GM19397 (cell line): ENCODE data around the gene AGRN.
"Not testable (repeated sequence)": the region's sequence is repeated elsewhere in the genome, so short reads cannot be mapped to it uniquely, and the experiment has no call there.

ENCODE experiments used
- ATAC-seq: cut with Tn5 transposase; IDR thresholded peaks from one replicate; pipeline ENCODE4 v1.9.1; 2021; ENCODE audit warnings: mild to moderate bottlenecking, moderate library complexity; ENCODE audit not compliant: unreplicated experiment

AGRN gene

GRCh38 chr1:1063945-1064831 lies 44.3 kb downstream of the AGRN start:
- ATAC-seq = no peak

GRCh38 chr1:1065265-1065939 lies 45.5 kb downstream of the AGRN start:
- ATAC-seq = no peak

GRCh38 chr1:1065940-1066304 lies 46.0 kb downstream of the AGRN start:
- not testable (repeated sequence) for ATAC-seq

GRCh38 chr1:1066403-1067283 lies 46.7 kb downstream of the AGRN start:
- no peak for ATAC-seq

GRCh38 chr1:1067284-1067859 lies 47.5 kb downstream of the AGRN start:
- no peak for ATAC-seq

- ATAC-seq = no peak
These were observed 48.1 kb downstream of the AGRN start for GRCh38 chr1:1067860-1068516.

GRCh38 chr1:1068517-1069055 lies 48.7 kb downstream of the AGRN start:
- ATAC-seq = no peak

- ATAC-seq = peak; percentile 68
These were observed 49.3 kb downstream of the AGRN start for GRCh38 chr1:1069056-1069710.

GRCh38 chr1:1069711-1070676 lies 50.1 kb downstream of the AGRN start:
- no peak for ATAC-seq

- ATAC-seq = no peak
These were observed 51.8 kb downstream of the AGRN start for GRCh38 chr1:1071486-1072298.

GRCh38 chr1:1072299-1072848 lies 52.5 kb downstream of the AGRN start:
- ATAC-seq = no peak

GRCh38 chr1:1072849-1073742 lies 53.2 kb downstream of the AGRN start:
- no peak for ATAC-seq

- ATAC-seq = no peak
These were observed 54.0 kb downstream of the AGRN start, which contains the start of gene RNF223 for GRCh38 chr1:1073743-1074587. RNF223 (minus strand) TSS chr1:1074306; CDS start chr1:1072566, 1,740 bp downstream.

- no peak for ATAC-seq
These were observed 54.8 kb downstream of the AGRN start for GRCh38 chr1:1074631-1075147.
